OCI-LY1 (cell line): ENCODE data around the gene KRT12.

ENCODE experiments used
- H2AFZ ChIP-seq: fragments of 200-600 bp; sonication (generic), shearing (Covaris generic); 2 replicates; pipeline ENCODE4 v1.6.0; 2014; ENCODE audit warnings: antibody characterized with exemption, mild to moderate bottlenecking, low read length
- H3F3A ChIP-seq: fragments of 200-600 bp; sonication (generic), shearing (Covaris generic); 2 replicates; pipeline ENCODE4 v1.6.0; 2014; ENCODE audit warnings: mild to moderate bottlenecking, antibody characterized with exemption, low read length, moderate library complexity; ENCODE audit not compliant: insufficient read depth
- H3K27ac ChIP-seq: fragments of 200-600 bp; sonication (generic); 2 replicates; pipeline ENCODE4 v1.5.1; 2014; ENCODE audit warnings: low read length, mixed run types, mild to moderate bottlenecking, low read depth; ENCODE audit not compliant: poor library complexity, severe bottlenecking
- H3K27me3 ChIP-seq: fragments of 200-600 bp; sonication (generic); 2 replicates; pipeline ENCODE4 v1.6.0; 2014; ENCODE audit warnings: antibody characterized with exemption, mild to moderate bottlenecking, low read length, moderate library complexity; ENCODE audit not compliant: insufficient read depth
- H3K36me3 ChIP-seq: fragments of 200-600 bp; sonication (generic); 2 replicates; pipeline ENCODE4 v1.6.1; 2014; ENCODE audit warnings: mild to moderate bottlenecking, antibody characterized with exemption, low read length, moderate library complexity, mixed read lengths; ENCODE audit not compliant: insufficient read depth
- H3K4me1 ChIP-seq: fragments of 200-600 bp; sonication (generic); 2 replicates; pipeline ENCODE4 v1.5.1; 2014; ENCODE audit warnings: mild to moderate bottlenecking, low read length, moderate library complexity; ENCODE audit not compliant: insufficient read depth, severe bottlenecking
- H3K4me2 ChIP-seq: fragments of 200-600 bp; sonication (generic), shearing (Covaris generic); 2 replicates; pipeline ENCODE4 v1.6.1; 2014; ENCODE audit warnings: low read length
- H3K4me3 ChIP-seq: fragments of 200-600 bp; sonication (generic); 2 replicates; pipeline ENCODE4 v1.5.1; 2014; ENCODE audit warnings: low read length, low read depth, mild to moderate bottlenecking, mixed read lengths; ENCODE audit not compliant: poor library complexity, severe bottlenecking
- H3K79me2 ChIP-seq: fragments of 200-600 bp; shearing (Covaris generic); 2 replicates; pipeline ENCODE4 v1.6.1; 2016; ENCODE audit warnings: mixed run types, low read length, mixed read lengths; ENCODE audit not compliant: insufficient read depth
- H3K9ac ChIP-seq: fragments of 200-600 bp; sonication (generic), shearing (Covaris generic); 2 replicates; pipeline ENCODE4 v1.6.1; 2014; ENCODE audit warnings: mild to moderate bottlenecking, low read length, mixed read lengths
- H3K9me2 ChIP-seq: fragments of 200-600 bp; sonication (generic), shearing (Covaris generic); 2 replicates; pipeline ENCODE4 v1.6.1; 2014; ENCODE audit warnings: low read depth, mild to moderate bottlenecking, low read length, mixed read lengths
- H3K9me3 ChIP-seq: fragments of 200-600 bp; shearing (Covaris generic); 2 replicates; pipeline ENCODE4 v1.6.1; 2014; ENCODE audit warnings: low read length, mixed read lengths
- H4K20me1 ChIP-seq: fragments of 200-600 bp; sonication (generic), shearing (Covaris generic); 2 replicates; pipeline ENCODE4 v1.6.0; 2016; ENCODE audit warnings: mild to moderate bottlenecking, low read length; ENCODE audit not compliant: insufficient read depth
- CTCF ChIP-seq: fragments of 200-600 bp; sonication (generic), shearing (Covaris generic); IDR thresholded peaks from 2 replicates; pipeline ENCODE4 v1.5.1; 2017; ENCODE audit warnings: mild to moderate bottlenecking, antibody characterized with exemption, low read length, moderate library complexity, mixed read lengths
- EZH2 ChIP-seq: fragments of 200-600 bp; sonication (generic), shearing (Covaris generic); IDR thresholded peaks from 2 replicates; pipeline ENCODE4 v1.8.0; 2017; ENCODE audit warnings: borderline replicate concordance, mixed run types, mild to moderate bottlenecking, antibody characterized with exemption, low read length, moderate library complexity, mixed read lengths

KRT12 gene

GRCh38 chr17:40848583-40849235 is 18.3 kb downstream of the KRT12 start:
- TF ChIP-seq EZH2 (no peak), CTCF (no peak)
- Histone ChIP-seq H3K79me2 (no peaks in the 10 kb centered on the region), H3K9ac (no peak overlapping the region), H3K9me3 (no peaks in the 10 kb centered on the region), H3K36me3 (no peaks in the 10 kb centered on the region), H3K4me3 (no peak overlapping the region), H4K20me1 (no peaks in the 10 kb centered on the region), H2AFZ (no peak overlapping the region), H3K27ac (no peak overlapping the region), H3F3A (no peaks in the 10 kb centered on the region), H3K4me2 (no peak overlapping the region), H3K27me3 (no peaks in the 10 kb centered on the region; the same call in 1 of the 2 replicates), H3K9me2 (no peaks in the 10 kb centered on the region), H3K4me1 (no peaks in the 10 kb centered on the region)

- no peaks in the 10 kb centered on the region for H3K79me2 ChIP-seq
- H3K4me2 ChIP-seq, result no peak overlapping the region
- no peaks in the 10 kb centered on the region for H3K9me3 ChIP-seq
- H3K4me1 ChIP-seq, result no peaks in the 10 kb centered on the region
- H3K27me3 ChIP-seq, result no peaks in the 10 kb centered on the region; the same call in 1 of the 2 replicates
- no peaks in the 10 kb centered on the region for H3F3A ChIP-seq
- H2AFZ ChIP-seq, result no peak overlapping the region
- no peaks in the 10 kb centered on the region for H3K9me2 ChIP-seq
- no peaks in the 10 kb centered on the region for H3K36me3 ChIP-seq
- H3K27ac ChIP-seq, result no peak overlapping the region
- no peak overlapping the region for H3K4me3 ChIP-seq
- TF ChIP-seq EZH2 (no peak), CTCF (no peak)
- H3K9ac ChIP-seq, result no peak overlapping the region
- H4K20me1 ChIP-seq, result no peaks in the 10 kb centered on the region
These were observed 20.4 kb downstream of the KRT12 start for GRCh38 chr17:40846515-40847144.

GRCh38 chr17:40844671-40845107 is 22.3 kb downstream of the KRT12 start:
- no peak overlapping the region for H2AFZ ChIP-seq
- no peak overlapping the region for H3K4me3 ChIP-seq
- no peak overlapping the region for H3K4me2 ChIP-seq
- no peak overlapping the region for H3K27ac ChIP-seq
- no peak for TF ChIP-seq EZH2
- no peaks in the 10 kb centered on the region for H3K36me3 ChIP-seq
- H3K9me2 ChIP-seq, result no peaks in the 10 kb centered on the region
- H3K9ac ChIP-seq, result no peak overlapping the region
- no peaks in the 10 kb centered on the region for H4K20me1 ChIP-seq
- H3K4me1 ChIP-seq, result no peaks in the 10 kb centered on the region
- H3K27me3 ChIP-seq, result no peaks in the 10 kb centered on the region; the same call in 1 of the 2 replicates
- H3K79me2 ChIP-seq, result no peaks in the 10 kb centered on the region
- H3F3A ChIP-seq, result no peaks in the 10 kb centered on the region
- H3K9me3 ChIP-seq, result no peaks in the 10 kb centered on the region
